ENCODE results near the gene RBM34. TPM values are rescaled to one million over a fixed set of nuclear protein-coding genes. Genes with fewer than 3 reads are reported as not detected.

Gene RBM34
- total RNA-seq, 1 donor: 55.0 TPM

DNA sequence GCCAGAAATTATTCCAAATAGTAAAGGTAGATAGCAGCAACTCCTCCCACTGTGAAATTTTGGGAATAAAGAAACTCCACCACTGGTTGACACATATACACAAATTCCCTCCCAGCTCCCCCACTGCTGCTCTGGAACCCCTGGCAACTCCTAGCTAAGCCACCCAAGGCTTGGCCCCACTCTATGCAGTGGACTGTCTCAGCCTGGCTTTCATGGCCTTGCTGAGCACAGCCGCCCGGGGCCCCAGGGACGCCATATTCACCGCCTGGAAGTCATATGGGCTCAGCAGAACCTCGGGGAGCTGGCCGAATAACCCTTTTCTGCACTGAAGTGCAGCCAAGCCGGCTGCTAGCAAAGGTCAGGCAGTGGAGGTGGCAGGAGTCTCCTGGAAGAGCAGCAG, 15.4 kb upstream of the RBM34 start:
- no peaks in the 10 kb centered on the region for H3K4me1 ChIP-seq (ENCODE audit: insufficient read depth, low read length)
- H3K27ac ChIP-seq (ENCODE audit: low read depth, low read length): no peak overlapping the region
- H3K4me2 ChIP-seq (ENCODE audit: insufficient read depth, low read length): no peak overlapping the region
- no peak overlapping the region for H3K4me3 ChIP-seq (ENCODE audit: insufficient read depth, low read length)
- H4K20me1 ChIP-seq (ENCODE audit: insufficient read depth, low read length): no peaks in the 10 kb centered on the region
- no peak for DNase-seq (ENCODE audit: insufficient read length, low spot score, missing footprints)
- no peaks in the 10 kb centered on the region for H3K9me3 ChIP-seq (ENCODE audit: low read depth, low read length)
- H3K36me3 ChIP-seq (ENCODE audit: insufficient read depth, low read length): peaks cover 34% of the 10 kb centered on the region
- TF ChIP-seq, protein P1, sequence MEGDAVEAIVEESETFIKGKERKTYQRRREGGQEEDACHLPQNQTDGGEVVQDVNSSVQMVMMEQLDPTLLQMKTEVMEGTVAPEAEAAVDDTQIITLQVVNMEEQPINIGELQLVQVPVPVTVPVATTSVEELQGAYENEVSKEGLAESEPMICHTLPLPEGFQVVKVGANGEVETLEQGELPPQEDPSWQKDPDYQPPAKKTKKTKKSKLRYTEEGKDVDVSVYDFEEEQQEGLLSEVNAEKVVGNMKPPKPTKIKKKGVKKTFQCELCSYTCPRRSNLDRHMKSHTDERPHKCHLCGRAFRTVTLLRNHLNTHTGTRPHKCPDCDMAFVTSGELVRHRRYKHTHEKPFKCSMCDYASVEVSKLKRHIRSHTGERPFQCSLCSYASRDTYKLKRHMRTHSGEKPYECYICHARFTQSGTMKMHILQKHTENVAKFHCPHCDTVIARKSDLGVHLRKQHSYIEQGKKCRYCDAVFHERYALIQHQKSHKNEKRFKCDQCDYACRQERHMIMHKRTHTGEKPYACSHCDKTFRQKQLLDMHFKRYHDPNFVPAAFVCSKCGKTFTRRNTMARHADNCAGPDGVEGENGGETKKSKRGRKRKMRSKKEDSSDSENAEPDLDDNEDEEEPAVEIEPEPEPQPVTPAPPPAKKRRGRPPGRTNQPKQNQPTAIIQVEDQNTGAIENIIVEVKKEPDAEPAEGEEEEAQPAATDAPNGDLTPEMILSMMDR (IDR thresholded peaks at IDR 0.05; ENCODE audit: extremely low read depth, low read depth, low read length): no peak
- H2AFZ ChIP-seq (ENCODE audit: low read length): no peak overlapping the region
- no peaks in the 10 kb centered on the region for H3K27me3 ChIP-seq (ENCODE audit: insufficient read depth, low read length)
- peaks cover 1% of the 10 kb centered on the region for H3K79me2 ChIP-seq (ENCODE audit: insufficient read depth, low read length)

DNA sequence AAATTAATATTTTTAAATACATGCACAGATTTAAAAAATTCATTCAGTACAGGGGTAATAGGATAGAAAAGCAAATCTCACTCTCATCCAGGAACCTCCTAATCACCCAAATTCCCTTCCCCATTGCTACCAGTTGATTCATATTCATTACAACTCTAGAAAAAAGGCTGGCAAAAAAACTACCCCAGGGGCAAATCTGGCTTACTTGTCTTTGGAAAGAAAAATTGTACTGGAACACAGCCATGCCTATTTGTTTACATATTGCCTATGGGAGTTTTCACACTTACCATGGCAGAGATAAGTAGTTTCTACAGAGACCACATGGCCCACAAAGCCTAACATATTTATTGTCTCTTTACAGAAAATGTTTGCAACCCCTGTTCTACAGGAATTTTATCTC, 8.9 kb upstream of the RBM34 start:
- DNase-seq (ENCODE audit: insufficient read length, low spot score, missing footprints): no peak

DNA sequence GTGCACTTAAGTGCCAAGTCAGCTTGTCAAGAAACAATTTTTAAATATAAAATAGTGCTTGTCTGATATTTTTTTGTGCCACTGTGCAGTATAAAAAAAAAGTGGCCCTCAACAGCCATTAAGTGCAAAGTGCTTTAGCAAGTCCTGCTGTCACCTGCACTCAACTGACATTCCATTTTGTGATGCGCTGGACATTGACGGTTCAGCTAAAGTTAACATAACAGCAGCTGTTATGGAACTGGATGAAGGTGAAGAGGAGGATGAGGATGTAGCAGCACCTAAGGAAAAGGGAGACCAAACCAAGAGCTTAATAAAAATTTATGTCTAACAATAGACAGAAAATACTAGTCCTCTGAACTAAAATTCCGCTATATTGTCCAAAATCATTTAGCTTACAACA, 7.3 kb upstream of the RBM34 start:
- Histone ChIP-seq H2AFZ (ENCODE audit: low read length) (no peak overlapping the region), H3K4me2 (ENCODE audit: insufficient read depth, low read length) (no peak overlapping the region), H3K9me3 (ENCODE audit: low read depth, low read length) (no peaks in the 10 kb centered on the region), H3K27me3 (ENCODE audit: insufficient read depth, low read length) (no peaks in the 10 kb centered on the region), H3K79me2 (ENCODE audit: insufficient read depth, low read length) (no peaks in the 10 kb centered on the region), H3K4me1 (ENCODE audit: insufficient read depth, low read length) (no peaks in the 10 kb centered on the region), H4K20me1 (ENCODE audit: insufficient read depth, low read length) (no peaks in the 10 kb centered on the region), H3K36me3 (ENCODE audit: insufficient read depth, low read length) (peaks cover 20% of the 10 kb centered on the region), H3K4me3 (ENCODE audit: insufficient read depth, low read length) (no peak overlapping the region), H3K27ac (ENCODE audit: low read depth, low read length) (no peak overlapping the region)
- TF ChIP-seq, protein P1 (IDR thresholded peaks at IDR 0.05; ENCODE audit: extremely low read depth, low read depth, low read length): no peak
- DNase-seq (ENCODE audit: insufficient read length, low spot score, missing footprints): no peak

More for the DNA sequence above, 8.9 kb upstream of the RBM34 start:
- H2AFZ ChIP-seq (ENCODE audit: low read length): no peak overlapping the region
- H3K27me3 ChIP-seq (ENCODE audit: insufficient read depth, low read length): no peaks in the 10 kb centered on the region
- H3K4me1 ChIP-seq (ENCODE audit: insufficient read depth, low read length): no peaks in the 10 kb centered on the region
- H3K27ac ChIP-seq (ENCODE audit: low read depth, low read length): no peak overlapping the region
- H3K4me2 ChIP-seq (ENCODE audit: insufficient read depth, low read length): no peak overlapping the region
- no peaks in the 10 kb centered on the region for H4K20me1 ChIP-seq (ENCODE audit: insufficient read depth, low read length)
- no peaks in the 10 kb centered on the region for H3K79me2 ChIP-seq (ENCODE audit: insufficient read depth, low read length)
- TF ChIP-seq, protein P1 (IDR thresholded peaks at IDR 0.05; ENCODE audit: extremely low read depth, low read depth, low read length): no peak
- peaks cover 26% of the 10 kb centered on the region for H3K36me3 ChIP-seq (ENCODE audit: insufficient read depth, low read length)
- no peak overlapping the region for H3K4me3 ChIP-seq (ENCODE audit: insufficient read depth, low read length)
- H3K9me3 ChIP-seq (ENCODE audit: low read depth, low read length): no peaks in the 10 kb centered on the region

DNA sequence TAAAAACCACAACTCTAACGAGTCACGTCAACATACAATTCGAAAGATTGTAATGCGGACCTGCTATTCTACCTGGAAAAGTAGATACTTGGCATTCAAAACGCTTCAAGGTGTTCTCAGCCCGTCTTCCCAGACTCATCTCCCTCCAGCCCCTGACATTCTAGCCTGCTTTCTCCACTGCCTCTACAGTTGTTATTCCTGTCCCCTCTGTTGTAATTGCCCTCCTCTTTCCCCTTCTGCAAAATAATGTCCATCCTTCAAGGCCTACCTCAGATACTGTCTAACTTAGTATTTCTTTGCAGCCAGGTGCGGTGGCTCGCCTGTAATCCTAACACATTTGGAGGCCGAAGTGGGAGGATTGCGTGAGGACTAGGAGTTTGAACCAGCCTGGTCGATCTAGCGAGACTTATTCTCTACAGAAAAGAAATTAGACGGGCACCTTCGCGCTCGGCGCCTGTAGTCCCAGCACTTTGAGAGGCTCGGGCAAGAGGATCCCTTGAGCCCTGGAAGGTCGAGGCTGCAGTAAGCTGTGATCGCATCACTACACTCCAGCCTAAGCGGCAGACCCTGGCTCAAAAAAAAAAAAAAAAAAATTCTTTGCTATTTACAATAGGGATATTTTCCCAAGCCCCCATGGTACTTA, 756 bp upstream of the RBM34 start:
- Histone ChIP-seq H3K27me3 (ENCODE audit: insufficient read depth, low read length) (no peaks in the 10 kb centered on the region), H3K4me2 (ENCODE audit: insufficient read depth, low read length) (peak overlapping the region; percentile 97), H3K9me3 (ENCODE audit: low read depth, low read length) (no peaks in the 10 kb centered on the region), H4K20me1 (ENCODE audit: insufficient read depth, low read length) (no peaks in the 10 kb centered on the region), H3K4me3 (ENCODE audit: insufficient read depth, low read length) (peak overlapping the region; percentile 85), H3K4me1 (ENCODE audit: insufficient read depth, low read length) (peaks cover 8% of the 10 kb centered on the region), H3K79me2 (ENCODE audit: insufficient read depth, low read length) (peaks cover 43% of the 10 kb centered on the region), H2AFZ (ENCODE audit: low read length) (peak overlapping the region; percentile 93), H3K36me3 (ENCODE audit: insufficient read depth, low read length) (peaks cover 21% of the 10 kb centered on the region), H3K27ac (ENCODE audit: low read depth, low read length) (peak overlapping the region; percentile 82)
- DNase-seq (ENCODE audit: insufficient read length, low spot score, missing footprints): peak; percentile 54
- TF ChIP-seq, protein P1 (IDR thresholded peaks at IDR 0.05; ENCODE audit: extremely low read depth, low read depth, low read length): no peak

Data from osteoblast (primary cell).